Heart left ventricle (tissue), 13 donors: ENCODE results near the gene C1orf232.

Experiments
- POLR2A ChIP-seq, 2 donors: fragments of 450-650 bp; IDR thresholded peaks; one replicate each; pipeline ENCODE4 v1.6.1; 2017; ENCODE audit warnings: antibody characterized with exemption in 2 of 2, mild to moderate bottlenecking in 2 of 2, moderate library complexity in 2 of 2
- TF ChIP-seq, protein P1 (sequence below), 12 donors: fragments of 200-600 bp; sonication (generic) in 4 of 12; IDR thresholded peaks; one replicate each; pipeline versions ENCODE4 v1.5.0 to v1.8.0; 2018 to 2022; ENCODE audit warnings: antibody characterized with exemption in 12 of 12, mild to moderate bottlenecking in 5 of 12
- donor health status: ischemic (EF 13 %, LVEDD 7.1; RV severe dilation, severe dysfunction).
- donor health status: DM: no; HTN: yes; CAD: no.
- donor health status: DM: no; HTN: no; CAD: no.
- donor health status: ischemic (EF 25% LVEDD 6.9; RV normal size, moderate dysfunction).
- donor health status: ischemic (EF 25% LVEDD 5.7; RV mildly dilated, moderate dysfunction).
- donor health status: ischemic (EF 35%, LVEDD 5.7; RV mildly dilated, moderate dysfunction).
- donor health status: nonischemic (EF 11% LVEDD 7.7; RV severe dilation, severe dysfunction).
- donor health status: DM: yes; HTN: yes; CAD: no.
- donor health status: PGD.
- donor health status: ischemic (EF 29% LVEDD 5.4; RV normal size, mild dysfunction).
- donor health status: nonischemic (EF 23%, LVEDD 6.1; RV moderate dilation, normal function).

GRCh38 chr1:26184883-26185282 lies 16.1 kb upstream of the C1orf232 start:
- TF ChIP-seq, protein P1, sequence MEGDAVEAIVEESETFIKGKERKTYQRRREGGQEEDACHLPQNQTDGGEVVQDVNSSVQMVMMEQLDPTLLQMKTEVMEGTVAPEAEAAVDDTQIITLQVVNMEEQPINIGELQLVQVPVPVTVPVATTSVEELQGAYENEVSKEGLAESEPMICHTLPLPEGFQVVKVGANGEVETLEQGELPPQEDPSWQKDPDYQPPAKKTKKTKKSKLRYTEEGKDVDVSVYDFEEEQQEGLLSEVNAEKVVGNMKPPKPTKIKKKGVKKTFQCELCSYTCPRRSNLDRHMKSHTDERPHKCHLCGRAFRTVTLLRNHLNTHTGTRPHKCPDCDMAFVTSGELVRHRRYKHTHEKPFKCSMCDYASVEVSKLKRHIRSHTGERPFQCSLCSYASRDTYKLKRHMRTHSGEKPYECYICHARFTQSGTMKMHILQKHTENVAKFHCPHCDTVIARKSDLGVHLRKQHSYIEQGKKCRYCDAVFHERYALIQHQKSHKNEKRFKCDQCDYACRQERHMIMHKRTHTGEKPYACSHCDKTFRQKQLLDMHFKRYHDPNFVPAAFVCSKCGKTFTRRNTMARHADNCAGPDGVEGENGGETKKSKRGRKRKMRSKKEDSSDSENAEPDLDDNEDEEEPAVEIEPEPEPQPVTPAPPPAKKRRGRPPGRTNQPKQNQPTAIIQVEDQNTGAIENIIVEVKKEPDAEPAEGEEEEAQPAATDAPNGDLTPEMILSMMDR (IDR thresholded peaks at IDR 0.05), result no peak
- TF ChIP-seq POLR2A (IDR thresholded peaks at IDR 0.05), result no peak
